Spleen (tissue), 11 donors: ENCODE data around the gene PTBP2. TPM values are rescaled to one million over a fixed set of nuclear protein-coding genes. Genes with fewer than 3 reads are reported as not detected.

ENCODE experiments used
- DNase-seq: peaks from one replicate; pipeline ENCODE4 v3.0.0-alpha.2; 2020
- H3K27ac ChIP-seq, 8 donors: fragments of 200-600 bp; sonication (generic) in 7 of 8; 1 replicate in 4 of 8; 2 replicates in 4 of 8; pipeline versions ENCODE4 v1.5.0 to v1.8.0; 2016 to 2021; ENCODE audit warnings: inconsistent platforms in 4 of 8, mild to moderate bottlenecking in 4 of 8, moderate library complexity in 1 of 8
- H3K27me3 ChIP-seq, 7 donors: fragments of 200-600 bp; sonication (generic) in 6 of 7; replicated peaks in 1 of 7; 1 replicate in 4 of 7; 2 replicates in 3 of 7; pipeline versions ENCODE4 v1.5.0 to v1.8.0; 2016 to 2021; ENCODE audit warnings: inconsistent platforms in 3 of 7, mild to moderate bottlenecking in 1 of 7
- H3K36me3 ChIP-seq, 6 donors: fragments of 200-600 bp; sonication (generic) in 5 of 6; 1 replicate in 4 of 6; 2 replicates in 2 of 6; pipeline versions ENCODE4 v1.5.0 to v1.8.0; 2016 to 2021; ENCODE audit warnings: inconsistent platforms in 2 of 6
- H3K4me1 ChIP-seq, 6 donors: fragments of 200-600 bp; sonication (generic) in 5 of 6; 1 replicate in 3 of 6; 2 replicates in 3 of 6; pipeline versions ENCODE4 v1.5.0 to v1.8.0; 2016 to 2021; ENCODE audit warnings: inconsistent platforms in 3 of 6
- H3K4me3 ChIP-seq, 8 donors: fragments of 200-600 bp; sonication (generic) in 7 of 8; 1 replicate in 4 of 8; 2 replicates in 4 of 8; pipeline versions ENCODE4 v1.5.0 to v1.8.0; 2016 to 2021; ENCODE audit warnings: inconsistent platforms in 4 of 8, mild to moderate bottlenecking in 4 of 8, moderate library complexity in 2 of 8
- H3K9me3 ChIP-seq, 8 donors: fragments of 200-600 bp; sonication (generic) in 7 of 8; 1 replicate in 4 of 8; 2 replicates in 4 of 8; pipeline versions ENCODE4 v1.5.0 to v1.8.0; 2016 to 2021; ENCODE audit warnings: inconsistent platforms in 4 of 8
- POLR2A ChIP-seq, 3 donors: fragments of 450-650 bp; IDR thresholded peaks; one replicate each; pipeline ENCODE4 v1.5.1; 2017; ENCODE audit warnings: antibody characterized with exemption in 3 of 3, mild to moderate bottlenecking in 1 of 3
- POLR2AphosphoS5 ChIP-seq, 3 donors: sonication (generic); formaldehyde crosslinking; IDR thresholded peaks; one replicate each; pipeline ENCODE4 v1.5.1; 2017; ENCODE audit warnings: antibody characterized with exemption in 3 of 3
- WGBS, 5 donors: extraction: QIAGEN DNeasy Blood & Tissue Kit in 3 of 5; methylation state at CpG; one replicate each; pipeline versions ENCODE4 v1.1.5 to v1.1.7; 2013 to 2018; 5-methylcytosine and 5-hydroxymethylcytosine counted together
- intact Hi-C: fragments of 100-400 bp; cut with DNase I; formaldehyde crosslinking; loops from one replicate; pipeline ENCODE4 v1.15.0; 2023; ENCODE audit warnings: low total_unique reads
- polyA plus RNA-seq, 3 donors: library from polyadenylated mRNA; stranded (reverse); fragments of 200-250 nt; gene quantifications; one replicate each; pipeline ENCODE4 v1.2.1, GENCODE V29; 2013
- total RNA-seq, 7 donors: library from RNA; depleted of rRNA in 3 of 7; stranded (reverse); fragments of >200 nt in 3 of 7; fragmentation: NEBNext Ultra II Directional in 4 of 7; extraction: Animal tissue kit (Norgen Biotek cat#: 25700) in 4 of 7; gene quantifications; one replicate each; pipeline versions ENCODE4 v1.1.0 to v1.2.1, GENCODE V29; 2016 to 2021
- TF ChIP-seq, protein P1 (sequence below), 11 experiments: fragments of 200-600 bp in 7 of 11; fragments of 450-650 bp in 4 of 11; sonication (generic) in 4 of 11; IDR thresholded peaks in 8 of 11; conservative IDR thresholded peaks in 3 of 11; 1 replicate in 7 of 11; 2 replicates in 4 of 11; pipeline versions ENCODE4 v1.4.0 to v1.8.0; 2016 to 2021; ENCODE audit warnings: antibody characterized with exemption in 11 of 11, inconsistent platforms in 4 of 11, mild to moderate bottlenecking in 1 of 11
- donor health status: healthy with polysubstance abuse.
- donor health status: DM: no; HTN: no; CAD: no; lungs with moderate emphysema.
- donor health status: DM: no; HTN: no; CAD: no.
- donor health status: Bipolar disorder and iron deficiency.
- donor health status: healthy.
- donor health status: DM: no; HTN: no; CAD: no.
- donor health status: DM: yes; HTN: yes; CAD: no.

Gene PTBP2
- total and polyA plus RNA-seq, 10 donors = 15.4 to 89.9 (median 25.9) TPM

DNA sequence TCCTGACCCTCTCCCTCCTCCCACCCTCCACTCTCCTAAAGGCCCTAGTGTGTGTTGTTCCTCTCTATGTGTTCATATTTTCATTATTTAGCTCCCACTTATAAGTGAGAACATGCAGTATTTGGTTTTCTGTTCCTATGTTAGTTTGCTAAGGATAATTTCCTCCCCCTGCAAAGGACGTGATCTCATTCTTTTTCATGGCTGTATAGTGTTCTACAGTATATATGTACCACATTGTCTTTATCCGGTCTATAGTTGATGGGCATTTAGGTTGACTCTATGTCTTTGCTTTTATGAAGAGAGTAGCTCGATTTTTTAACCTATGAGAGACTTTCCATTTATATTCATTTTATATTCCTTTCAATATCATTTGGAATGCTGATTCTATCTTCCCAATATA lies 7.9 kb upstream of the PTBP2 start:
- no peaks in the 10 kb centered on the region for H3K4me1 ChIP-seq
- no peak overlapping the region for H3K27ac ChIP-seq
- H3K36me3 ChIP-seq = no peaks in the 10 kb centered on the region
- DNase-seq = no peak
- TF ChIP-seq POLR2A (IDR thresholded peaks at IDR 0.05) (no peak), POLR2AphosphoS5 (IDR thresholded peaks at IDR 0.05) (no peak)
- TF ChIP-seq, protein P1, sequence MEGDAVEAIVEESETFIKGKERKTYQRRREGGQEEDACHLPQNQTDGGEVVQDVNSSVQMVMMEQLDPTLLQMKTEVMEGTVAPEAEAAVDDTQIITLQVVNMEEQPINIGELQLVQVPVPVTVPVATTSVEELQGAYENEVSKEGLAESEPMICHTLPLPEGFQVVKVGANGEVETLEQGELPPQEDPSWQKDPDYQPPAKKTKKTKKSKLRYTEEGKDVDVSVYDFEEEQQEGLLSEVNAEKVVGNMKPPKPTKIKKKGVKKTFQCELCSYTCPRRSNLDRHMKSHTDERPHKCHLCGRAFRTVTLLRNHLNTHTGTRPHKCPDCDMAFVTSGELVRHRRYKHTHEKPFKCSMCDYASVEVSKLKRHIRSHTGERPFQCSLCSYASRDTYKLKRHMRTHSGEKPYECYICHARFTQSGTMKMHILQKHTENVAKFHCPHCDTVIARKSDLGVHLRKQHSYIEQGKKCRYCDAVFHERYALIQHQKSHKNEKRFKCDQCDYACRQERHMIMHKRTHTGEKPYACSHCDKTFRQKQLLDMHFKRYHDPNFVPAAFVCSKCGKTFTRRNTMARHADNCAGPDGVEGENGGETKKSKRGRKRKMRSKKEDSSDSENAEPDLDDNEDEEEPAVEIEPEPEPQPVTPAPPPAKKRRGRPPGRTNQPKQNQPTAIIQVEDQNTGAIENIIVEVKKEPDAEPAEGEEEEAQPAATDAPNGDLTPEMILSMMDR (IDR thresholded peaks at IDR 0.05 in 8 of 11, conservative IDR thresholded peaks at IDR 0.05 in 3 of 11) = no peak
- no peaks in the 10 kb centered on the region for H3K27me3 ChIP-seq
- intact Hi-C loops = no loop called here
- no peaks in the 10 kb centered on the region for H3K9me3 ChIP-seq
- WGBS, 5 donors = 86 to 93% (median 90%) methylated on average over 3 of the region's 3 CpGs
- H3K4me3 ChIP-seq = no peak overlapping the region

DNA sequence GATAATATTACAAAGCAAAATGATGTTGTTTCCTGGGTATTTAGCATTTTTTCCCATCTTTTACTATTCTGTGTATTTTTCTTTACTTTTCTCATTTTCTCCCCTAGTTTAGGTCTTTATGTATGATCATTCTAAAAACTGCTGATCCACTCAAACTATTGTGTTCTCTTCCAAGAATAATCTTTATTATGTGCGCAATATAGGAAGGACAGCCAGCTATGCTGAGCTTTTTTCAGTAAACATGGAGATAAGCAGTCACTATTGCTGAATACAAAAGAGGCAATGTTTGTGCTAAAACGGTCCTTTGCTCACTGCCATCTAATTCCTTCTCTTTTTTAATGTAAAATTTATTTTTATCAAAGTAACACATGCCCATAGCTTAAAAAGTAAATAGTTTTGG lies 6.7 kb upstream of the PTBP2 start:
- Histone ChIP-seq H3K4me1 (no peaks in the 10 kb centered on the region), H3K36me3 (no peaks in the 10 kb centered on the region), H3K4me3 (no peak overlapping the region), H3K27ac (peak overlapping the region in 1 of 8 donors; percentile 7), H3K27me3 (no peaks in the 10 kb centered on the region), H3K9me3 (no peaks in the 10 kb centered on the region)
- TF ChIP-seq, protein P1 (IDR thresholded peaks at IDR 0.05 in 8 of 11, conservative IDR thresholded peaks at IDR 0.05 in 3 of 11) = no peak
- TF ChIP-seq POLR2A (IDR thresholded peaks at IDR 0.05) (no peak), POLR2AphosphoS5 (IDR thresholded peaks at IDR 0.05) (no peak)
- 76 to 88% (median 82%) methylated on average over 2 of the region's 2 CpGs for whole genome bisulfite sequencing, 5 donors
- no peak for DNase-seq
- intact Hi-C loops = no loop called here

DNA sequence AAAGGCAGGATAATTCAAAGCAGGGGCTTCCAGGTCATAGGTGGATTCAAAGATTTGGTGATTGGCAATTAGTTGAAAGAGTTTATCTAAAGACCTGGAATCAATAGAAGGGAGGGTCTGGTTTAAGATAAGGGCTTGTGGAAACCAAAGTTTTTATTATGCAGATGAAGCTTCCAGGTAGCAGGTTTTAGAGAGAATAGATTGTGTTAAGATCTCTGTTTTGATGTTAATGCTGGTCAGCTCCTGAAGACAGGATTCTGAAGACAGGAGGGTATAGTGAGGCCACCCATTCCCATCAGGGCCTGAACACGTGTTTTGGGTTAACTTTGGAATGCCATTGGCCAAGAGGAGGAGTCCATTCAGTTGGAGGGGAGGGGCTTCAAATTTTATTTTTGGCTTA lies 6.1 kb upstream of the PTBP2 start:
- no peak overlapping the region for H3K4me3 ChIP-seq
- peak overlapping the region in 1 of 8 donors; percentile 7 for H3K27ac ChIP-seq
- no peaks in the 10 kb centered on the region for H3K27me3 ChIP-seq
- DNase-seq = no peak
- peaks cover 0 to under 1% (median 0%) of the 10 kb centered on the region in 6 donors for H3K4me1 ChIP-seq
- H3K36me3 ChIP-seq = no peaks in the 10 kb centered on the region
- intact Hi-C loops = no loop called here
- WGBS, 5 donors = 36 to 79% (median 61%) methylated on average over 1 of the region's 1 CpG
- TF ChIP-seq POLR2A (IDR thresholded peaks at IDR 0.05) (no peak), POLR2AphosphoS5 (IDR thresholded peaks at IDR 0.05) (no peak)
- TF ChIP-seq, protein P1 (IDR thresholded peaks at IDR 0.05 in 8 of 11, conservative IDR thresholded peaks at IDR 0.05 in 3 of 11) = no peak
- H3K9me3 ChIP-seq = no peaks in the 10 kb centered on the region

DNA sequence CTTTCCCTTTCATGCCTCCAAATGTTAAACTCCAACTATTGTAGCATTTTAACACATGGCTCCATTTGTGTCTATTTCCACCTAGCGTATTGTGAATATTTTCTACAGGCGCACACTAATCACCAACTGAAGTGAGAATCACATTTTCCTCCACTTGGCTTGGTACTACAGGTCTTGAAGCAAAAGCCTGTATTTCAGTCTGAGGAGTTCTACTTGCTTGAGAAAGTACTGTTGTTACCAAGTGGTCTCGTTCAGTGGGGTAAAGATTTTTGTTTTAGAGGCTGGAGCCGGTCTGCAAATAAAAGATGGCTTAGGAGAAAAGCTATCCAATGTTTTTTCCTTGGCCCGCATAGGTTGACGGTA lies 550 bp upstream of the PTBP2 start:
- no peaks in the 10 kb centered on the region for H3K9me3 ChIP-seq
- H3K4me3 ChIP-seq = peak overlapping the region; percentile 67 to 97 (median 86)
- peaks cover 12 to 43% (median 27%) of the 10 kb centered on the region in 6 donors for H3K4me1 ChIP-seq
- H3K36me3 ChIP-seq = peaks cover 0 to 20% (median under 1%) of the 10 kb centered on the region in 6 donors
- intact Hi-C loops = no loop called here
- H3K27ac ChIP-seq = peak overlapping the region; percentile 80 to 97 (median 96)
- H3K27me3 ChIP-seq = no peaks in the 10 kb centered on the region
- 18 to 26% (median 19%) methylated on average over 6 of the region's 6 CpGs for WGBS, 5 donors
- no peak for DNase-seq
- TF ChIP-seq POLR2AphosphoS5 (IDR thresholded peaks at IDR 0.05) (no peak), POLR2A (IDR thresholded peaks at IDR 0.05) (no peak)
- TF ChIP-seq, protein P1 (IDR thresholded peaks at IDR 0.05 in 8 of 11, conservative IDR thresholded peaks at IDR 0.05 in 3 of 11) = peak in 1 of 11 experiments; percentile 0
